GM12892 (cell line): Measurements from ENCODE around the gene IRF6.

Source experiments
- POLR2A ChIP-seq: IDR thresholded peaks from 2 replicates; pipeline ENCODE4 v1.6.1; 2011; ENCODE audit warnings: low read depth, low read length, control low read depth
- POLR2AphosphoS5 ChIP-seq: IDR thresholded peaks from 2 replicates; pipeline ENCODE4 v1.6.1; 2011; ENCODE audit warnings: low read depth, low read length, control low read depth

DNA sequence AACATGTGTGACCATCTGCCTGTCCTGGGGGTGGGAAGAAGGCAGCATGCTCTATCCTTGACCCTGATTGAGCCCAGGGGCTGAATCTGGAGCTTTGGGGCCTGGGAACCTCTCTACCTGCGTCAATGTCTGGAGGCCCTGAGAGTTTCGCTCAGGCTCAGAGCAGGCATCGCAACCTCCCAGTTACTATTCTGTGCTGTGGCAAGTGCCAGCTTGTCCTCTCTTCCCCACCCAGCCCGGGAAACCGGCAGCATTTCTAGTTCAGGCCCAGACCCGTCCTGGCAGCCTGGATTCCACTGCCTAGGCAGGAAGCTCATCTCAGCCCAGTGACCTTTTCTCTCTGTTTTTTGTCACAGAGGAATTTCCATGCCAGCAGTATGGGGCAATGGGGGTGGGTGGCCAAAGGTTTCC lies 10.0 kb upstream of the IRF6 start:
- no peak for TF ChIP-seq POLR2AphosphoS5
- no peak for TF ChIP-seq POLR2A
